GM19438 (cell line): Measurements from ENCODE around the gene MAPK10.
"Not testable (repeated sequence)": the region's sequence is repeated elsewhere in the genome, so short reads cannot be mapped to it uniquely, and the experiment has no call there.

ENCODE experiments used
- ATAC-seq: cut with Tn5 transposase; IDR thresholded peaks from one replicate; pipeline ENCODE4 v1.9.1; 2021; ENCODE audit warnings: low read depth; ENCODE audit not compliant: unreplicated experiment

The MAPK10 gene

DNA sequence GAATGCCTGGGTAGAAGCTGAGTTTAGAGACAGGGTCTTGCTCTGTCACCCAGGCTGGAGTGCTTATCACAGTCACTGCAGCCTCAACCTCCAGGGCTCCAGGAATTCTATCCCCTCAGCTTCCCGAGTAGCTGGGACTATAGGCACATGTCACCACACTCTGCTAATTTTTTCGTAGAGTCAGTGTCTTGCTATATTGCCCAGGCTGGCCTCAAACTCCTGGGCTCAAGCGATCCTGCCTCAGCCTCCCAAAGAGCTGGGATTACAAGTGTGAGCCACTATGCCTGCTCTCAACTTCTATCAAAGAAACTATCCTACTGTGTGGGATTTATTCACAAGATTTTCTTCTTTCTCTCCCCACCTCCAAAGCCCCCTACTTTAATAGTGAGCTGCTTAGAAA is 15.7 kb downstream of the MAPK10 start:
- ATAC-seq: no peak

GRCh38 chr4:86338989-86339388 is 20.9 kb downstream of the MAPK10 start:
- no peak for ATAC-seq

DNA sequence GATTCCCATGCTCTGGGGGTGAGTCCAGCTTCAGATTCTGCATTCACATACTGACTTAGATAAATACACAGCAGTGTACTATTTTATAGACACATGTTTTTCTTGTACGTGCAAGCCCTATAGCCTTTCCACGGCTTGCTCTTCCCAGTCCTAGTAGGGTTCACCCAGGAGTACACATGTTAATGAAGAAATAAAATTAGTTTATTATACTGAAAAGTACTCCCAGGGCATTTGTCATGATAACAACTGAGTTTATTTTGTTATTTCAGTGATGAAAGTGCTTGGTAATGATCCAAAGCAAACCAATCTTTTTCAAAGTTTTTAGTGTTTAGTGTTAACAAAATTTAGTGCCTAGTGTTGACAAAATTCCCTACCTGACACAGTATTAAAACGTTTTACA is 21.3 kb downstream of the MAPK10 start:
- no peak for ATAC-seq

DNA sequence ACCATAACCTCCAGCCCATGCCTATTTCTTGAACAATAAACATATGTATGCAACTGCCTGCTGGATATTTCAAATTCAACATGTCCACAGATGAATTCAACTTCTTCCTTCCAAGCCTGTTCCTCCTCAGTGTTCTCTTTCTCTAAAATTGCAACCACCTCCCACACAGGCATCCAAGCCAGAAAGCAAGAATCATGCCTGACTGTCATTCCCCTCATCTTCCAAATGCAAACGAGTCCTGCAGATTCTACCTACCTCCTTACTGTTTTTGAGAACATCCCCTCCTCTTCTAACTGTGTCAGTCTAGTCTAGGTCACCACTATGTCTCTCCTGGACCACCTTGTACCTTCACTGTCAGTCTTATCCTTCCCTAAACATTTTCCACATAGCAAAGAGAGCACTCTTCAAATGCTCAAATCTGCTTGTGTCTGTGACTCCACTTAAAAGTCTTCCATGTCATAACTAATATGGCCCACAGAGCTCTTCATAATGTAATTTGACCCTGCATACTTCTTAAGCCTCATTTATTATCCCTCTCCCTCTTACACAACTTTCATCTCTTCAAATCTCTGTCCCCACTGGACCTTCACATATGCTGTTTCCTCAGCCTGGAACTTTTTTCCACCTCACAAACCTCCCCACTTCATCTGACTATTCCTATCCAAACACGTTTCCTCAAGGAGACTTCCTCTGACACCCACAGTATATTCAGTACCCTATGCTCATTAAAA is 25.7 kb downstream of the MAPK10 start:
- no peak for ATAC-seq

- no peak for ATAC-seq
Observed at GRCh38 chr4:86333236-86333635, 26.6 kb downstream of the MAPK10 start.

DNA sequence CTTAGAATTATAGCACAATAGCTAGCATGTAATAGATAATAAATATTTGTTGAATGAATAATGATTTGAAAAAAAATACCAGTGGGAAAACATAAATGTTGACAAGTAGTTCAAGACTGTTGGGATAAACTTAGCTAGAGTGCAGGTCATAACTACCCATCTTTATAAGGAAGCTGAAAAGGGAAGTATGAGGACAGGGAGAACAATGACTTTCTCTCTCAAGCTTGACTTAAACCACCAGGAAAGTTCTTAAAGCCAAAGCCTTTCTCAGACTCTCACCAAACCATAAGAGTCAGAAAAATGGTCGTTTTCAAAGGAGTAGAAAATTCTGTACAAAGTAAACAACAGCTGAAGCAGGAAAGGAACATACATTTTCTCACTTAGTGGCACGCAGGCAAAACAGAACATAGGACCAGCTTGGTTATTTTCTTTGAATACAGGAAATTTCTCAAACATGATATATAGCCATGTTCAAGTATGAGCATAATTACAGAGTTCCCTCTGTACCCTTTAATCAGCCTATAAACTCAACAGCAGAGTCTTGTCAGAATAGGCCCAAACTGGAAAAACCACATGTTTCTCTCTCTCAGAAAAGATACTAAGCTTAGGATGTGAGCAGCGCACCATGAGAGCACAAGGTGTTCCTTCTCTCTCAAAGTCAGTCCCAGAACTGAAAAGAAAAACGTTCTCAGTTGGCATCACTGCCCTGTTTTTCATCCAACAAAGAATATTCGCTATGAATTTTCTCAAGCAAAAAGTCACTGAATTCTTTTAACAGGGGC is 28.7 kb downstream of the MAPK10 start:
- no peak for ATAC-seq

DNA sequence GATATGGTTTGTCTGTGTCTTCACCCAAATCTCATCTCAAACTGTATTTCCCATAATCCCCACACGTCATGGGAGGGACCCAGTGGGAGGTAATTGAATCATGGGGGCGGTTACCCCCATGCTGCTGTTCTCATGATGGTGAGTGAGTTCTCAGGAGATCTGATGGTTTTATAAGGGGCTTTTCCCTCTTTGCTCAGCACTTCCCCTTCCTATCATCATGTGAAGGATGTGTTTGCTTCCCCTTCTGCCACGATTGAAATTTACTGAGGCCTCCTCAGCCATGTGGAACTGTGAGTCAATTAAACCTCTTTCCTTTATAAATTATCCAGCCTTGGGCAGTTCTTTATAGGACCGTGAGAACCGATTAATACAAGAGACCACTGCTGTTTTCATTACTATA is 29.4 kb downstream of the MAPK10 start:
- ATAC-seq: not testable (repeated sequence)

DNA sequence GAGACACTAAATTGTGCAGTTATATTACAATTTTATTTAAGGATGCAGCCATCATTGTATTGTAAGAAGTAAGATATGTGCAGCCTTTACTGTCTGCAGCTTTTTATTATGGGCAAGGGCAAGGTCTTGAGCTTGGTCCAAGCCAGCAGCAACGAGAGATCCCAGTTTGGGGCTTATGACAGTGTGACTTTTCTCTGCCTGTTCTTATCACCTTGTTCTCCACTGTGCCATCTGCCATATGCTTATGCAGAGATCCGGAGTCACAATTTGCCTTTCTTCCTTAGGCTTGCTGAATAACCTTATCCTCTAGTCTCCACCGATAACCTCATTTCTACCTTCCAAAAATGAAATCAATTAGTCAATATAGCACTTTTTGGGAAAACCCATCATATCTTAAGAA is 30.4 kb downstream of the MAPK10 start:
- no peak for ATAC-seq

- no peak for ATAC-seq
Observed at GRCh38 chr4:86326400-86326799, 33.5 kb downstream of the MAPK10 start.

GRCh38 chr4:86319390-86319789 is 40.5 kb downstream of the MAPK10 start:
- ATAC-seq: no peak

DNA sequence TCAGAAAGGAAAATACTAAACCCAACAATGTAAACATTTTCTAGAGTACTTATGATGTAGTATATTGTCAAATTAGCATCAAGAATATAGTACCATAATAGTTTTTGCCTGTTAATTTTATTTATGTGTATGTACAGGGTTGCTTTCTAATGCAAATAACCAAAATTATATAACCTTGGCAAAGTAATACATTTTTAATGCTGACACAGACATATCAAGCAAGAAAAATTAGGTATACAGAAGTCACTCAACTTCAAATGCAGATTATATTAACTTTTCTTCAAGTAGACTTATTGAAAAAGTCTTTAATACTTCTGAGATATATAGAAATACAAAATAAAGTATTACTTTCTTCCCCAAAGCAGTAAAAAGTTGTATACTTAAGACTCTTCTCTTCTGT is 44.3 kb downstream of the MAPK10 start:
- no peak for ATAC-seq

- ATAC-seq: no peak
Observed at GRCh38 chr4:86313656-86314055, 46.2 kb downstream of the MAPK10 start.

GRCh38 chr4:86307432-86307831 is 52.4 kb downstream of the MAPK10 start:
- no peak for ATAC-seq

DNA sequence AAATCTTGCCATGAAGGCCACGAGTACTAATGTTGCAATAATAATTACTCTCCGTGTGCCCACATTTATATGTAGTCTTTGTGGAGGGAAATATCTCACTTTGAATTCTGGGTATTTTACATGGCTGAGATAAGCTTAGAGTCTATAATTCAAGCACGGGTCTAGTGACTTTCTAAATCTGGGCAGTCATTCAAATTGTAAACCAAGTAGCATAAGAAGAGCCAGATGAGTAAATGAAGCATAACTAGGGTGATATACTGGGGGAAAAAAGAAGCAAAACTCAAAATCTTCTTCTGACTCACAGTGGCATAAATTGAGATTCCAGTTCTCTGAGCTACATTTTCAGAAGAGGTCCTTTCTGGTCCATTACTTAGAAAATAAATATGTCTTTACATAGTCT is 53.0 kb downstream of the MAPK10 start:
- no peak for ATAC-seq

DNA sequence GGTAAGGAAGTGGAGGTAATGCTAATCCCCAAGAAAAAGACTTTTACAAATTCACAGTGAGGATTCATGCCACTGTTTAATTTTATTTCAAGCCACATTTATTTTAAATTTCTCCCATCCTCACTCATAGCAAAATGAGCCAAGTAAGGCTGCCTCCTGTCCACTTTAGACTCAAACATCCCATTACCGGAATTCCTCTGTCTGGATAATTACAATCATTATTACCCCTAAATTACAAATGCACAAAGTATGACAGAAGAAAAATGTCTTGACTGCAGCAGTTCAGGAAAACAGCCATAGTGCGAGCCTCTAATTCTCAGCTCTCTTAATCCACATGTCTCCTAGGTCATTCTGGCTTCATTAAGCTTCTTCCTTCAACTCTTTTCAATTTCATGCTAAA is 57.0 kb downstream of the MAPK10 start:
- ATAC-seq: no peak

- ATAC-seq: no peak
Observed at GRCh38 chr4:86302251-86302650, 57.6 kb downstream of the MAPK10 start.

DNA sequence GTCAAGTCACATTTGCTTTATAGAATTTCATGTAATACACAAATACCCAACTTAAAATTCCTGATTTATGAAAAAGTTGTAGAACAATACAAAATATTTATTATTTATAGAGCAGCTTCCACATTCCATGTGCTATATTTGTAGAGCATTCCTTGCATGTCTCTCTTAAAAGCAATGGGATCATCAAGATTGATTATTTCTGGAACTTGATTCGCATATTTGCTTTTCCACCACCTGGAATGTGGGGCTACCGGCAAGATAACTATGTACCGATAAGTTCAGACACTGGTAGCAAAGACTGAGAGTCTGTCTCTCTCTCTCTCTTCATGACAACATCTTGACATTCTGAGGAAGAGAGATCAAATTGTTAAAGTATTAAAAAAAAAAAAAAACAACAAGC is 59.3 kb downstream of the MAPK10 start:
- ATAC-seq: no peak

- ATAC-seq: no peak
Observed at GRCh38 chr4:86296865-86297264, 63.0 kb downstream of the MAPK10 start.

- ATAC-seq: no peak
Observed at GRCh38 chr4:86294883-86295282, 65.0 kb downstream of the MAPK10 start.

- no peak for ATAC-seq
Observed at GRCh38 chr4:86291180-86291579, 68.7 kb downstream of the MAPK10 start.

DNA sequence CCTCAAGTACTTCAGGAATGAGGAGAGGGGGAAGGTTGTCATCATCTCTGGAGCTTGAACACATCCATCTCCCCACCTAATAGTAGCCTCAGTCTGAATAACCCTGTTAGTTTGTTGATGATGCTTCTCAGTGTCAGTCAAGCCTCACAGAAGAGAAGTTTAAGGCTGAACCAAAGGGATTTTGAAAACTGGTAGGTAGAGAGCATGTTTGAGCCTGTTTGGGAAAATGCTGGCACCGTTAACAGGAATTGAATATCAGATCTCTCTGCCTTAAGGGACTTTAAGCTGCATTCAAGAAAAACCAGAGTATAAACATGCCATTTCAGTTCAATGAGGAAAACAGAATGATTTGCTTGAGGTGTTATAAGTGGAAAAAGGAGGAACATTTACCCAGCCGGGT is 73.1 kb downstream of the MAPK10 start:
- no peak for ATAC-seq

DNA sequence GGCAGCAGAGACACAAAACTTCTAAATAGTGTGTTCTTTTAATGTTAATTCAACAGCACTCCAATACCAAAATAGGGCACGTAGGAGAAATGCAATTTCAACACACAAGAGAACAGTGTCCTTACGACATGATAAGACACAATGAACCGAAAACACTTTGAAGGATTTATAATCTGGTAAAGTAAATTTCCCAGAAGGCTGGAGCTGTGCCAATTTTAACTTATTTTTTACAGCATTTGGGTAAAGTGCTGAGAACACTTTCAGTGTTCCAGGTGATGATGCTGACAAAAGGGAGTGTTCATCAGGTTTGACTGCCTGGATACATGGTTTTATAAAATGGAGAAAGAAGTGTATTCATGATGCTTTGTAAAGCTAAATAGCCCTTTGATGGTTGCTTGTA is 76.5 kb downstream of the MAPK10 start:
- ATAC-seq: no peak
